Measurements from ENCODE around the gene LRRC27. TPM values are rescaled to one million over a fixed set of nuclear protein-coding genes. Genes with fewer than 3 reads are reported as not detected.

The LRRC27 gene
- total RNA-seq, 6 experiments from 2014 or later: 2.2 to 5.4 (median 3.2) TPM

DNA sequence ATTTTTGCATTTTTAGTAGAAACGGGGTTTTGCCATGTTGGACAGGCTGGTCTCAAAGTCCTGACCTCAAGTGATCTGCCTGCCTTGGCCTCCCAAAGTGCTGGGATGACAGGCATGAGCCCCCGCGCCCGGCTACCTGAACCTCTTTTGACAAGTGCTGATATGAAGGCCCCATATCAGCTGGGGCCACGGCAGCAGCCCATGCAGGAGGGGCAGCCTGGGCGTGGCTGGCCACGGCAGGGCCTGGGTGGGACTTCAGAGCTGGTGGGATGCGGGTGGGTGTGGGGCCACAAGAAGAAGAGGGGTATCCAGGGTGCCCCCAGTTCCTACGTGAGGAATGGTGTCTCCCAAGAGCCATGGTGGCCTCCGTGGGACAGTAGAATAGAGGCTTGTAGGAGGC, 6.9 kb downstream of the LRRC27 start:
- no CpG with 5 or more reads among the region's 10 CpGs for WGBS (ENCODE audit: insufficient coverage, low coverage, low lambda C conversion rate, missing lambda C conversion rate)
- H3K36me3 ChIP-seq: no peaks in the 10 kb centered on the region

DNA sequence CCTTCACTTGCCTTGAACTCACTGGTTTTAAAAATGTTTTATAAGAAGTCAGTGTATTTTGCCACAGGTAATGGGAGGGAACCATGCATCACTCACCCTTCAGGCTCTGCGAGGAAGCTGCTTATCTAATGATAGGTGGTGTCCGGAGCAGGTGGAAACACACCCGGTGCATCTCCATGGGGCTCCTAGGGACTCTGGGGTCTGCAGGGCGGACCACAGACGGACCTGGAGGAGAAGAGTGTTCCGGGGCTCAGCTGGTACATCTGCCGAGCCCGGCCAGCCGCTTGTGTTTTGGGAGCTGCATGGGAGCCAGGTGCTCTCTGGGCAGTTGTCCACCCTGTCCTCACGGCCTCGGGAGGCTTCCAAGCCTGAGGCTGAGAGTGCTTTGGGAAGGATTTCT, 7.3 kb downstream of the LRRC27 start:
- WGBS (ENCODE audit: insufficient coverage, low coverage, low lambda C conversion rate, missing lambda C conversion rate): no CpG with 5 or more reads among the region's 11 CpGs
- TF ChIP-seq POLR2A (IDR thresholded peaks at IDR 0.05): no peak
- TF ChIP-seq, protein P1, sequence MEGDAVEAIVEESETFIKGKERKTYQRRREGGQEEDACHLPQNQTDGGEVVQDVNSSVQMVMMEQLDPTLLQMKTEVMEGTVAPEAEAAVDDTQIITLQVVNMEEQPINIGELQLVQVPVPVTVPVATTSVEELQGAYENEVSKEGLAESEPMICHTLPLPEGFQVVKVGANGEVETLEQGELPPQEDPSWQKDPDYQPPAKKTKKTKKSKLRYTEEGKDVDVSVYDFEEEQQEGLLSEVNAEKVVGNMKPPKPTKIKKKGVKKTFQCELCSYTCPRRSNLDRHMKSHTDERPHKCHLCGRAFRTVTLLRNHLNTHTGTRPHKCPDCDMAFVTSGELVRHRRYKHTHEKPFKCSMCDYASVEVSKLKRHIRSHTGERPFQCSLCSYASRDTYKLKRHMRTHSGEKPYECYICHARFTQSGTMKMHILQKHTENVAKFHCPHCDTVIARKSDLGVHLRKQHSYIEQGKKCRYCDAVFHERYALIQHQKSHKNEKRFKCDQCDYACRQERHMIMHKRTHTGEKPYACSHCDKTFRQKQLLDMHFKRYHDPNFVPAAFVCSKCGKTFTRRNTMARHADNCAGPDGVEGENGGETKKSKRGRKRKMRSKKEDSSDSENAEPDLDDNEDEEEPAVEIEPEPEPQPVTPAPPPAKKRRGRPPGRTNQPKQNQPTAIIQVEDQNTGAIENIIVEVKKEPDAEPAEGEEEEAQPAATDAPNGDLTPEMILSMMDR (IDR thresholded peaks at IDR 0.05): no peak
- intact Hi-C loops (cut with DNase I): loop anchor here in 1 of 2 donors (10.0 kb wide), 1 partner anchor 56 kb away; the partner anchor contains the start of gene PWWP2B

More for the DNA sequence above, 6.9 kb downstream of the LRRC27 start:
- Histone ChIP-seq H3K4me1 (no peaks in the 10 kb centered on the region), H3K9me3 (no peaks in the 10 kb centered on the region), H3K4me3 (no peak overlapping the region), H3K27me3 (no peaks in the 10 kb centered on the region), H3K27ac (no peak overlapping the region)
- ATAC-seq: no peak
- TF ChIP-seq, protein P1 (IDR thresholded peaks at IDR 0.05): no peak
- TF ChIP-seq POLR2A (IDR thresholded peaks at IDR 0.05): no peak
- intact Hi-C loops (cut with DNase I): loop anchor here in 1 of 2 donors (10.0 kb wide), 1 partner anchor 56 kb away; the partner anchor contains the start of gene PWWP2B
- DNase-seq: no peak

DNA sequence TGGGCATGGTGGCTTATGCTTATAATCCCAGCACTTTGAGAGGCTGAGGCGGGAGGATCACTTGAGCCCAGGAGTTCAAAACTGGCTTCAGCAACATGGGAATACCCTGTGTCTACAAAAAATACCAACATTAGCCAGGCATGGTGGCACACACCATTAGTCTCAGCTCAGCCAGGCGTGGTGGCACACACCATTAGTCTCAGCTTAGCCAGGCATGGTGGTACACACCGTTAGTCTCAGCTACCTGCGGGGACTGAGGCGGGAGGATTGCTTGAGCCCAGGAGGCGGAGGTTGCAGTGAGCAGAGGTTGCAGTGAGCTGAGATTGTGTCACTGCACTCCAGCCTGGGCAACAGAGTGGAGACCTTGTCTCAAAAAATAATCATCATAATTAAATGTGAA, 9.0 kb downstream of the LRRC27 start:
- DNase-seq: no peak
- H3K36me3 ChIP-seq: no peaks in the 10 kb centered on the region
- no peak for TF ChIP-seq POLR2A (IDR thresholded peaks at IDR 0.05)
- TF ChIP-seq, protein P1 (IDR thresholded peaks at IDR 0.05): no peak
- intact Hi-C loops (cut with DNase I): no loop called here
- peaks cover 0 to 8% (median 4%) of the 10 kb centered on the region in 4 donors for H3K4me1 ChIP-seq
- H3K27ac ChIP-seq: no peak overlapping the region
- no peaks in the 10 kb centered on the region for H3K9me3 ChIP-seq
- no peak for ATAC-seq
- H3K27me3 ChIP-seq: no peaks in the 10 kb centered on the region
- 90% methylated on average over 2 of the region's 6 CpGs for WGBS (ENCODE audit: insufficient coverage, low coverage, low lambda C conversion rate, missing lambda C conversion rate)
- no peak overlapping the region for H3K4me3 ChIP-seq

More for the DNA sequence above, 7.3 kb downstream of the LRRC27 start:
- no peak overlapping the region for H3K4me3 ChIP-seq
- no peak overlapping the region for H3K27ac ChIP-seq
- no peaks in the 10 kb centered on the region for H3K4me1 ChIP-seq
- no peaks in the 10 kb centered on the region for H3K9me3 ChIP-seq
- DNase-seq: no peak
- H3K27me3 ChIP-seq: no peaks in the 10 kb centered on the region
- H3K36me3 ChIP-seq: no peaks in the 10 kb centered on the region
- ATAC-seq: no peak

DNA sequence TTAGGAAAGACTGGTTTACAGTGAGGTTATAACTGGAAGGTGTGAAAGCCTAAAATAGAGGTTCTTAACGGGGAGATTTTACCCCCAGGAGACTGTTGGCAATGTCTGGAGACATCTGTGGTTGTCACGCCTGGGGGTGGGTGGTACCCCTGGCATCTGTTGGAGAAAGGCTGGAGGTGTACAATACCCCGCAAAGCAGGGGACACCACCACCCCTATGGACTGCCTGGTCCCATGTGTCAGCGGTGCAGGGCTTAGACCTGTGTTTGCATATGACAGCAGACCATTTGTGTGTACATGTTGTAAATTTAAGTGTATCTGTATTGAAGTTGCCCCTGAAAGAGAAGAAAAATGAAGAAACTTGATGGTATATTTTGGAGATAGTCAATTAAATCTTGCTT, 9.8 kb downstream of the LRRC27 start:
- Histone ChIP-seq H3K9me3 (no peaks in the 10 kb centered on the region), H3K4me3 (no peak overlapping the region), H3K4me1 (peaks cover 0 to 8% (median 4%) of the 10 kb centered on the region in 4 donors), H3K36me3 (no peaks in the 10 kb centered on the region), H3K27me3 (no peaks in the 10 kb centered on the region), H3K27ac (no peak overlapping the region)
- DNase-seq: no peak
- TF ChIP-seq POLR2A (IDR thresholded peaks at IDR 0.05): no peak
- TF ChIP-seq, protein P1 (IDR thresholded peaks at IDR 0.05): no peak
- WGBS (ENCODE audit: insufficient coverage, low coverage, low lambda C conversion rate, missing lambda C conversion rate): 94% methylated on average over 2 of the region's 4 CpGs
- intact Hi-C loops (cut with DNase I): no loop called here
- no peak for ATAC-seq

DNA sequence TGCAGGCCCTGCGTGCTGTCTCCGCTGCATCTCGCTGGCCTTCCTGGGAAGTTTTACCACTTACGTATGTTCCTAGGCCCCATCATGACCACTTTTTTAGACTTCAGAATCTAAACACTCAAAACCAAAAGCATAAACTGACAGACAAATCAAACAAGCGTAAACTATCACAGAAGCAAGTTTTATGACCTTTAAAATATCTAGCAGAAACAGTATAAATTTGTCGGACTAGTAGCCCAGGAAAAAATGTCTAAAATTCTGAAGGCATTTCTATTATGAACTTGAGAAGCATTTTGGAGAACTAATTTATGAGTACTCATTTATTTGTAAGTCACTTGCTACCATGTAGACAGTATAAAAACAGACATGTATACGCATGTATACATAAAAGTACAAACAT, 10.6 kb downstream of the LRRC27 start:
- H3K4me3 ChIP-seq: no peak overlapping the region
- TF ChIP-seq, protein P1 (IDR thresholded peaks at IDR 0.05): no peak
- TF ChIP-seq POLR2A (IDR thresholded peaks at IDR 0.05): no peak
- no peaks in the 10 kb centered on the region for H3K9me3 ChIP-seq
- no peak for DNase-seq
- H3K27me3 ChIP-seq: no peaks in the 10 kb centered on the region
- no peaks in the 10 kb centered on the region for H3K36me3 ChIP-seq
- intact Hi-C loops (cut with DNase I): no loop called here
- peaks cover 0 to 8% (median 4%) of the 10 kb centered on the region in 4 donors for H3K4me1 ChIP-seq
- no peak for ATAC-seq
- H3K27ac ChIP-seq: no peak overlapping the region
- 85% methylated on average over 7 of the region's 7 CpGs for WGBS (ENCODE audit: insufficient coverage, low coverage, low lambda C conversion rate, missing lambda C conversion rate)
